Activated T-helper 1 cell treated with anti-CD3 and anti-CD28 coated beads, Interleukin-12 subunit alpha, Interleukin-12 subunit beta, Interleukin-2, Interleukin-4 antibody, amounts not matched to agents 30 ng/mL and 10 ng/mL and 1 ng/mL, durations not matched to agents 14 hours and 24 hours and 36 hours (primary cell): Measurements from ENCODE around the gene TBCCD1. TPM values are rescaled to one million over a fixed set of nuclear protein-coding genes. Genes with fewer than 3 reads are reported as not detected.
"Not testable (repeated sequence)": the region's sequence is repeated elsewhere in the genome, so short reads cannot be mapped to it uniquely, and the experiment has no call there.

Experiments used
- DNase-seq: peaks from one replicate; pipeline ENCODE4 v3.0.0; 2021; ENCODE audit warnings: low spot score
- H3K27ac Mint-ChIP-seq: one replicate; pipeline ENCODE4 v1.8.0; 2021; ENCODE audit warnings: mild to moderate bottlenecking, mixed read lengths
- H3K27me3 Mint-ChIP-seq: one replicate; pipeline ENCODE4 v1.8.0; 2022; ENCODE audit warnings: mild to moderate bottlenecking, moderate library complexity, mixed read lengths; ENCODE audit not compliant: insufficient read depth
- H3K36me3 Mint-ChIP-seq: one replicate; pipeline ENCODE4 v1.8.0; 2021; ENCODE audit warnings: low read depth, mixed read lengths
- H3K4me1 Mint-ChIP-seq: one replicate; pipeline ENCODE4 v1.8.0; 2021; ENCODE audit warnings: low read depth, mixed read lengths
- H3K4me3 Mint-ChIP-seq: one replicate; pipeline ENCODE4 v1.8.0; 2021; ENCODE audit warnings: mild to moderate bottlenecking, moderate library complexity, mixed read lengths
- H3K9me3 Mint-ChIP-seq: one replicate; pipeline ENCODE4 v1.8.0; 2021; ENCODE audit warnings: mixed read lengths
- intact Hi-C: fragments of 100-400 bp; cut with micrococcal nuclease; formaldehyde crosslinking; loops from one replicate; pipeline ENCODE4 v1.15.1; 2024
- total RNA-seq: library from RNA; stranded (reverse); gene quantifications from 2 replicates; pipeline ENCODE4 v1.2.3, GENCODE V29; 2022

TBCCD1 gene
- total RNA-seq, 1 donor from 2014 or later, result 17.7 TPM

- Mint-ChIP-seq H3K27ac (no peak overlapping the region), H3K9me3 (no peaks in the 10 kb centered on the region)
- intact Hi-C loops, result loop anchor here (2.0 kb wide), 1 partner anchor 19 kb away; the partner anchor contains the start of gene DNAJB11
These were observed 22.9 kb upstream of the TBCCD1 start for GRCh38 chr3:186589856-186590579.

GRCh38 chr3:186589121-186589520 is 22.0 kb upstream of the TBCCD1 start:
- Mint-ChIP-seq H3K4me1 (peaks cover 19% of the 10 kb centered on the region), H3K9me3 (no peaks in the 10 kb centered on the region), H3K36me3 (peaks cover 25% of the 10 kb centered on the region), H3K27ac (no peak overlapping the region), H3K27me3 (no peaks in the 10 kb centered on the region), H3K4me3 (no peak overlapping the region)
- DNase-seq, result no peak
- intact Hi-C loops, result loop anchor here (2.0 kb wide), 1 partner anchor 18 kb away; the partner anchor contains the start of gene DNAJB11

More at GRCh38 chr3:186589856-186590579, 22.9 kb upstream of the TBCCD1 start:
- DNase-seq, result no peak
- Mint-ChIP-seq H3K36me3 (peaks cover 16% of the 10 kb centered on the region), H3K4me3 (no peak overlapping the region), H3K27me3 (no peaks in the 10 kb centered on the region), H3K4me1 (peaks cover 19% of the 10 kb centered on the region)

- no peak overlapping the region for H3K4me3 Mint-ChIP-seq
- H3K9me3 Mint-ChIP-seq, result no peaks in the 10 kb centered on the region
- no peak for DNase-seq
- no peaks in the 10 kb centered on the region for H3K27me3 Mint-ChIP-seq
- intact Hi-C loops, result loop anchor here (2.0 kb wide), 1 partner anchor 18 kb away; the partner anchor contains the start of gene DNAJB11
- H3K36me3 Mint-ChIP-seq, result peaks cover 28% of the 10 kb centered on the region
- peaks cover 19% of the 10 kb centered on the region for H3K4me1 Mint-ChIP-seq
- H3K27ac Mint-ChIP-seq, result no peak overlapping the region
These were observed 21.5 kb upstream of the TBCCD1 start for GRCh38 chr3:186588632-186589031.

GRCh38 chr3:186587183-186587582 is 20.0 kb upstream of the TBCCD1 start:
- peaks cover 39% of the 10 kb centered on the region for H3K36me3 Mint-ChIP-seq
- H3K27me3 Mint-ChIP-seq, result no peaks in the 10 kb centered on the region
- DNase-seq, result no peak
- H3K4me3 Mint-ChIP-seq, result no peak overlapping the region
- H3K9me3 Mint-ChIP-seq, result no peaks in the 10 kb centered on the region
- no peak overlapping the region for H3K27ac Mint-ChIP-seq
- H3K4me1 Mint-ChIP-seq, result peaks cover 19% of the 10 kb centered on the region
- intact Hi-C loops, result no loop called here

GRCh38 chr3:186586245-186586644 is 19.1 kb upstream of the TBCCD1 start:
- H3K4me1 Mint-ChIP-seq, result peaks cover 19% of the 10 kb centered on the region
- intact Hi-C loops, result not testable (repeated sequence)

GRCh38 chr3:186583831-186584230 is 16.7 kb upstream of the TBCCD1 start:
- Mint-ChIP-seq H3K9me3 (no peaks in the 10 kb centered on the region), H3K4me1 (peaks cover 7% of the 10 kb centered on the region), H3K27ac (no peak overlapping the region), H3K4me3 (no peak overlapping the region), H3K36me3 (peaks cover 57% of the 10 kb centered on the region), H3K27me3 (no peaks in the 10 kb centered on the region)
- intact Hi-C loops, result no loop called here
- no peak for DNase-seq

More at GRCh38 chr3:186586245-186586644, 19.1 kb upstream of the TBCCD1 start:
- H3K4me3 Mint-ChIP-seq, H3K9me3 Mint-ChIP-seq, H3K27ac Mint-ChIP-seq, DNase-seq, H3K27me3 Mint-ChIP-seq: not testable (repeated sequence)
- H3K36me3 Mint-ChIP-seq, result peaks cover 47% of the 10 kb centered on the region

- Mint-ChIP-seq H3K27me3 (no peaks in the 10 kb centered on the region), H3K36me3 (peaks cover 54% of the 10 kb centered on the region)
These were observed 15.4 kb upstream of the TBCCD1 start for GRCh38 chr3:186582541-186582940.

GRCh38 chr3:186580785-186581184 is 13.6 kb upstream of the TBCCD1 start:
- peaks cover 60% of the 10 kb centered on the region for H3K36me3 Mint-ChIP-seq
- no peak for DNase-seq
- H3K27ac Mint-ChIP-seq, result no peak overlapping the region
- H3K4me1 Mint-ChIP-seq, result no peaks in the 10 kb centered on the region
- intact Hi-C loops, result no loop called here
- H3K27me3 Mint-ChIP-seq, result no peaks in the 10 kb centered on the region
- H3K4me3 Mint-ChIP-seq, result no peak overlapping the region
- H3K9me3 Mint-ChIP-seq, result no peaks in the 10 kb centered on the region

More at GRCh38 chr3:186582541-186582940, 15.4 kb upstream of the TBCCD1 start:
- intact Hi-C loops, result no loop called here
- Mint-ChIP-seq H3K4me1 (no peaks in the 10 kb centered on the region), H3K9me3 (no peaks in the 10 kb centered on the region), H3K27ac (no peak overlapping the region), H3K4me3 (no peak overlapping the region)
- no peak for DNase-seq

GRCh38 chr3:186577521-186577920 is 10.4 kb upstream of the TBCCD1 start:
- no peak overlapping the region for H3K4me3 Mint-ChIP-seq
- H3K27me3 Mint-ChIP-seq, result no peaks in the 10 kb centered on the region
- intact Hi-C loops, result no loop called here
- peaks cover 10% of the 10 kb centered on the region for H3K4me1 Mint-ChIP-seq
- H3K36me3 Mint-ChIP-seq, result peaks cover 57% of the 10 kb centered on the region
- DNase-seq, result no peak
- no peaks in the 10 kb centered on the region for H3K9me3 Mint-ChIP-seq
- H3K27ac Mint-ChIP-seq, result no peak overlapping the region

GRCh38 chr3:186571644-186572013 is 4.5 kb upstream of the TBCCD1 start:
- H3K4me1 Mint-ChIP-seq, result peaks cover 49% of the 10 kb centered on the region
- no peaks in the 10 kb centered on the region for H3K9me3 Mint-ChIP-seq
- peaks cover 29% of the 10 kb centered on the region for H3K36me3 Mint-ChIP-seq
- peak overlapping the region; percentile 99 for H3K27ac Mint-ChIP-seq
- DNase-seq, result no peak
- H3K27me3 Mint-ChIP-seq, result no peaks in the 10 kb centered on the region
- intact Hi-C loops, result loop anchor here (2.0 to 5.0 kb wide), 2 partner anchors 17 to 361 kb away; partner anchors contain the start of gene ST6GAL1
- peak overlapping the region; percentile 91 for H3K4me3 Mint-ChIP-seq

- peaks cover 25% of the 10 kb centered on the region for H3K36me3 Mint-ChIP-seq
- no peak for DNase-seq
- H3K4me3 Mint-ChIP-seq, result peak overlapping the region; percentile 91
- no peaks in the 10 kb centered on the region for H3K27me3 Mint-ChIP-seq
- H3K9me3 Mint-ChIP-seq, result no peaks in the 10 kb centered on the region
- peaks cover 54% of the 10 kb centered on the region for H3K4me1 Mint-ChIP-seq
- peak overlapping the region; percentile 99 for H3K27ac Mint-ChIP-seq
- intact Hi-C loops, result loop anchor here (1.0 to 5.0 kb wide), 9 partner anchors 18 to 985 kb away; partner anchors contain the start of genes EIF4A2, RFC4, SENP2 and ST6GAL1
These were observed 4.0 kb upstream of the TBCCD1 start for GRCh38 chr3:186570941-186571643.

GRCh38 chr3:186570096-186570940 is 3.2 kb upstream of the TBCCD1 start, which contains the start of gene DNAJB11:
TSS of gene DNAJB11 (plus strand) at chr3:186570720. CDS start at chr3:186570898, 178 bp downstream.
- DNase-seq, result peak; percentile 98
- H3K27ac Mint-ChIP-seq, result peak within 1 kb of the TSS; percentile 99
- peaks cover 17% of the 10 kb centered on the region for H3K36me3 Mint-ChIP-seq
- H3K4me1 Mint-ChIP-seq, result peaks cover 59% of the 10 kb centered on the region
- no peaks in the 10 kb centered on the region for H3K9me3 Mint-ChIP-seq
- H3K4me3 Mint-ChIP-seq, result peak within 1 kb of the TSS; percentile 91
- no peaks in the 10 kb centered on the region for H3K27me3 Mint-ChIP-seq
- intact Hi-C loops, result loop anchor here (1.0 to 5.0 kb wide), 9 partner anchors 18 to 984 kb away; partner anchors contain the start of genes EIF4A2, RFC4, SENP2 and ST6GAL1
